Measurements from ENCODE around the gene ADCY4.
"Not testable (repeated sequence)": the region's sequence is repeated elsewhere in the genome, so short reads cannot be mapped to it uniquely, and the experiment has no call there.

Gene ADCY4

DNA sequence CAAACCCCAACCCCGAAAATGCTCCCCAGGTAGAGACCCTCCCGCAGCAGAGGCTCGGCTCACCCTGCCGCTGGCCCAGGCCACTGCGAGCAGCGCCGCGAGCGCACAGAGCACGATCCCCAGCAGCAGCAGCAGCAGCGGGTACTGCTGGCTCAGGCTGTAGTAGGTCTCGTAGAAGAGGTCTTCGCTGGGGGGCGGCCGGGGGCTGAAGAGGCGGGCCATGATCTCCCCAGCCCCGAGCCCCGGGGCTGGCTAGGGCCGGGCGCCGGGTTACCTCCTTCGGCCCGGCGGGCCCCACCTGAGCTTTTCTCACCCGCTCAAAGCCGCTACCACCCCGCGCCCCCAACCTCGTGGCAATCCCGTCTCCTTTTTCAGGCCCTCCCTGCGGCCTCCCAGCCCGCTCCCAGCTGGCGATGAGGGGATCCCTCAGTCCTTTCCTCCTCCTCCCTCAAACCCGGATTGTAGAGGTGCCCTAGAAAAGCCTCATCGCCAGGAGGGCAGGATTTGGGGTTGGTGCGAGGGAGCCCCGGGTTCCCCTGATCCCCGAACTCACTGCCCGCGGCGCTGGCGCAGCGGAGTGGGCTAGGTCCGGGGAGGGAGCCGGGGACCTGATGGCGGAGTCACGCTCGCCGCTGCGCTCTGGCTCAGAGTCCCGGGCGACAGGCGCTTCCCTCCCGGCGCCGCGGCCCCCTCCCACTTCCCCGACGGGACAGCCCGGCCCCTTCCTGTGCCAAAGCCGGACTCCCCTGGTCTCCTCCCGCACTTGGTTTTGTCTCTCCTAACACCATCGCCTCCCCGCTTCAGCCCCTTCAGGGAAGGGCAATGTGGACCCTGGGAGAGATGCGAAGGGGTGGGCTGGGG, at the start of gene ADCY4:
TSS of gene ADCY4 (minus strand) at position 641 of the 861 bp plus-strand sequence. CDS start at position 222, 419 bp downstream.
- no peak for DNase-seq (ENCODE audit: low read depth in 1 of 2, low spot score in 1 of 2)

- DNase-seq (ENCODE audit: low read depth in 1 of 2, low spot score in 1 of 2) = no peak
Measured at GRCh38 chr14:24384169-24384568, 49.3 kb upstream of the ADCY4 start.

GRCh38 chr14:24382064-24382371, 47.1 kb upstream of the ADCY4 start:
- DNase-seq (ENCODE audit: low read depth in 1 of 2, low spot score in 1 of 2) = no peak

DNA sequence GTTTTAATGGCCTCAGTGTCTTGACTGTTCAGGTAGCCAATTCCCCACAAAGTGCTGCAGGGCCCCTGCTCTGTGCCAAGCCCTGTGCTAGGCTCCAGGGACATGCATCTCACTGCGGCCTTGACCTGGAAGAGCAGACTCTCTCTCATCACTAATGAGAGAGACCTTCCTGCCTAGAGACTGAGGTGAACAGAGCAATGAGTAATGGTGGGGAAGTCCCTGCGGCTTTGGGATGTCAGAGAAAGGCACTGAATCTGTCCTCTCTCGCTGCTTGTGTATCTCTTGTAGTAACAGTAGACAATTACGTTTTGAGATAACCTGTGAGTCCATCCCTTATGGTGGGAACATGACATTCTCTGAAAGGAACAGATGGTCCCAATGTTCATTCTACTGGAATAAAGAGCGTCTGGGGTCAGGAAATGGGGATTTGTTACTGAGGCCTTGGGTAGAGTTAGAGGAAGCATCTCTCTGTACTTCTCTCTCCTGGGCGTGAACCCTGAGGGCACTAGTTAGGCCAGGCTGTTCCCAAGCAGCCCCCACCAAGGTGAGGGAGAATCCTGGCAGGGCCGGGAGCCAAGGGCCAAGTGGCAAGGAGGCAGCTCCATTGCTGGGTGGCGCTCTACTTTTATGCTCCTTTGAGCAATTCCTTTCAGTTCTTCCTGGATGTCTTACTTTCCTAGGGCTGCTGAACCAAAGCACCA, 46.6 kb upstream of the ADCY4 start:
- no peak for DNase-seq (ENCODE audit: low read depth in 1 of 2, low spot score in 1 of 2)

- DNase-seq (ENCODE audit: low read depth in 1 of 2, low spot score in 1 of 2) = no peak
Measured at GRCh38 chr14:24379907-24380730, 45.2 kb upstream of the ADCY4 start.

GRCh38 chr14:24378981-24379906, 44.4 kb upstream of the ADCY4 start:
- no peak for DNase-seq (ENCODE audit: low read depth in 1 of 2, low spot score in 1 of 2)

GRCh38 chr14:24378327-24378726, 43.5 kb upstream of the ADCY4 start:
- no peak for DNase-seq (ENCODE audit: low read depth in 1 of 2, low spot score in 1 of 2)

DNA sequence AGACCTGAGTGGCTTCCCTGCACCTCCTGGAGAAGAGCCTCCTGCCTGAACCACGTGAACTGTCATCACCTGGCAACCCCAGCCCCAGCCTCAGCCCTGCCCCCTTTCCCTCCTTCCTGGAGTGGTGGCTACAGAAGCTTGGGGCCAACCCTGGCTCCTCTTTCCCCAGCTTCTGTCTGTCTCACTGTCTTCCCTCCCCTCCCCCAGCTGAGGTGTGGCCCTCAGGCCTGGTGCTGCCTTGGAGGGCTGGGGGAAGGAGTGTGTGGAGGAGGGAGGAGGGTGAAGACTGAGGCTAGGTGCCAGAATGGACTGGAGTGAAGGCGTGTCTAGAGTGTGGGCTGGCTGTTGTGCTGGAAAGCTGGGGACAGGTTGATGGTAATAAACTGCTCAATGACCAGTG, 42.8 kb upstream of the ADCY4 start:
- no peak for DNase-seq (ENCODE audit: low read depth in 1 of 2, low spot score in 1 of 2)

DNA sequence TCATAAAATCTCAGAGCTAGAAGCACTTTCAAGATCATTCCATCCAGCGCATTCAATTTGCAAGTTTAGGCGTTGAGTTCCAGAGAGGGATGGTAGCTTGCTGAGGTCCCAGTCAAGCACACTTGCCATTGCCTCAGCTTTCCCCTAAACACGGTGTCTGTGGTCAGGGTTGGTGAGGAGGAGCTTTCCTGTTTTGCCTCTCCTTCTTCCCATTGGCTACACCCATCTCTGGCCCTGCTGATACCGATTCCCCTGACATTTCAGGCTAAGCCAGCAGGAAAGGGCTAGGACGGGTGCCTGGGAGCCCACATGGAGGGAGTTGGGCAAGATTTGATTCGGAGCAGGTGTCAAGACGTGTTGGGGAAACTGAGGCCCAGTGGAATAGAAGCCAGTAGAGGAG, 42.3 kb upstream of the ADCY4 start:
- no peak for DNase-seq (ENCODE audit: low read depth in 1 of 2, low spot score in 1 of 2)

- no peak for DNase-seq (ENCODE audit: low read depth in 1 of 2, low spot score in 1 of 2)
Measured at GRCh38 chr14:24376448-24377070, 41.7 kb upstream of the ADCY4 start.

- DNase-seq (ENCODE audit: low read depth in 1 of 2, low spot score in 1 of 2) = no peak
Measured at GRCh38 chr14:24372701-24373416, 38.0 kb upstream of the ADCY4 start.

DNA sequence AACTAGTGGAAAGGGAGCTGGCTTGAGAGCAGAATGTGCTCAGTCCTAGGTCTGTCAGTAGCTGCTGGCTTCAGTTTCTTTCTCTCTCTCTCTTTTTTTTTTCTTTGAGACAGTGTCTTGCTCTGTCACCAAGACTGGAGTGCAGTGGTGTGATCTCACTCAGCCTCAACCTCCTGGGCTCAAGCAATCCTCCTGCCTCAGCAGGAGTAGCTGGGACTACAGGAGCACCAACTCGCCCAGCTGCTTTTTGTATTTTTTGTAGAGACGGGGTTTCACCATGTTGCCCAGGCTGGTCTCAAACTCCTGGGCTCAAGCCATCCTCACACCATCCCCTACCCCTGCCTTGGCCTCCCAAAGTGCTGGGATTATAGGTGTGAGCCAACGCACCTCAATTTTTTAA, 36.7 kb upstream of the ADCY4 start:
- not testable (repeated sequence) for DNase-seq (ENCODE audit: low read depth in 1 of 2, low spot score in 1 of 2)

DNA sequence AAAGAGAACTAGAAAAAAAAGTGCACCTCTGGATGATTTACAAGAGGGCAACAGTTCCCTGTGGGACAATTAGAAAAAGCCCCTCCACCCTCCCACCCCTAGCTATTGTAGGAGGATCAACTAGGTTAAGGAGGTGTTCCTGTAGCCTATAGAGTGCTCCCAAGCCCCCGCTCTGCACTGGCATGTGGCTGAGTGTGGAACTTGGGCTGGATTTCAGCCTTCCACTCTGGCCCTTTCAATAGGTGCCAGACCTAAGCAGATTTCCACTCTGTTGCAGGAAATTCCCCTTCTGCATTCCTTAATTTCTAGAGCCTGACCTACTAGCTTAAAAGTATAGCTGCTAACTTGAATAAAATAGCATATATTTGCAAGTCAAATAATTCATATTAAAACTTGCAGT, 35.9 kb upstream of the ADCY4 start:
- DNase-seq (ENCODE audit: low read depth in 1 of 2, low spot score in 1 of 2) = no peak

DNA sequence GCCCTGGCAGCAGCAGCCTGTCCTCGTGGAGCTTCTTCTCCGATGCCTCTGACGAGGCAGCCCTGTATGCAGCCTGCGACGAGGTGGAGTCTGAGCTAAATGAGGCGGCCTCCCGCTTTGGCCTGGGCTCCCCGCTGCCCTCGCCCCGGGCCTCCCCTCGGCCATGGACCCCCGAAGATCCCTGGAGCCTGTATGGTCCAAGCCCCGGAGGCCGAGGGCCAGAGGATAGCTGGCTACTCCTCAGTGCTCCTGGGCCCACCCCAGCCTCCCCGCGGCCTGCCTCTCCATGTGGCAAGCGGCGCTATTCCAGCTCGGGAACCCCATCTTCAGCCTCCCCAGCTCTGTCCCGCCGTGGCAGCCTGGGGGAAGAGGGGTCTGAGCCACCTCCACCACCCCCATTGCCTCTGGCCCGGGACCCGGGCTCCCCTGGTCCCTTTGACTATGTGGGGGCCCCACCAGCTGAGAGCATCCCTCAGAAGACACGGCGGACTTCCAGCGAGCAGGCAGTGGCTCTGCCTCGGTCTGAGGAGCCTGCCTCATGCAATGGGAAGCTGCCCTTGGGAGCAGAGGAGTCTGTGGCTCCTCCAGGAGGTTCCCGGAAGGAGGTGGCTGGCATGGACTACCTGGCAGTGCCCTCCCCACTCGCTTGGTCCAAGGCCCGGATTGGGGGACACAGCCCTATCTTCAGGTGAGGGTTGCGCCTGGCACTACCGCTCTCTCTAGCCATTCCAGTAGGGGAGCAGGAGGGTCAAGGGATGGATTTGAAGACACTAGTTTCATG, 35.2 kb upstream of the ADCY4 start:
- DNase-seq (ENCODE audit: low read depth in 1 of 2, low spot score in 1 of 2) = no peak

- no peak for DNase-seq (ENCODE audit: low read depth in 1 of 2, low spot score in 1 of 2)
Measured at GRCh38 chr14:24369463-24369862, 34.6 kb upstream of the ADCY4 start.

- no peak for DNase-seq (ENCODE audit: low read depth in 1 of 2, low spot score in 1 of 2)
Measured at GRCh38 chr14:24368562-24369252, 33.8 kb upstream of the ADCY4 start.

GRCh38 chr14:24368212-24368561, 33.3 kb upstream of the ADCY4 start:
- DNase-seq (ENCODE audit: low read depth in 1 of 2, low spot score in 1 of 2) = no peak

DNA sequence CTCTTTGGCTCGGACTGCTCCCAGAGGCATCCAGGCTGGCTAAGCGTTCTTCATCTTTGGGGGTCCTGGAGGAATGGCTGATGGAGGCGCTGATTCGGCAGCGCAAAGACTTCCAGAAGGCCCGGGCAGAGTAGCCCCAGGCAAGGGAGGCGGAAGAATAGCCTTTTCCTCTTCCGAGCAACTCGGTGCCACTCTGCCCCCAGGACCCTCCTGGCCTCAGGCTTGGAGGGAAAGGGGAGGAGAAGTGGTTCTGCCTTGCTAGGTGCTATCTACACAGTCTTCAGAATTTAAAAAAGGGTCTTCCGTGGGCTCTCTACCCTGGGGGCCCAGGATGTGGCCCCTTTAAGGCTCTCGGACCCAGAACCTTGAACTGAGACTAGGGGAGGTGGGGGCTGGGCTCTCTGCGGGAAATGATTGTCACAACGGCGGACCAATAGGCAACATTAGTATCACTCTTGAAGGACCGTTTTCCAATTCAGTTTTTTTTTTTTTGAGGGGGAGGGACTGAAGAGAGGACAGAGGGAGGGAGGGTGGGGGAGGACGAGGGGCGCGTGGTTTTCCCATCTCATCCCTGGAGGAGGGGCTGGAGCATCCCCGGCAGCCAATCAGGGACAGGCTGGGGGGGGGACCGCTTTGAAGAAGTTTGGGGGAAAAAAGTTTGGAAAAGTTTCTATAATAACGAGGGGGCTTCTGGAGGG, 32.8 kb upstream of the ADCY4 start, which contains the start of gene NFATC4:
TSS of gene NFATC4 (plus strand) at position 671 of the 698 bp plus-strand sequence. CDS start 157 bp downstream, outside the sequence.
- DNase-seq (ENCODE audit: low read depth in 1 of 2, low spot score in 1 of 2) = no peak
